ENCODE measurements around the gene PCARE.

Gene PCARE

GRCh38 chr2:29063056-29063455 is 11.3 kb downstream of the PCARE start:
- DNase-seq (ENCODE audit: low spot score), result no peak

DNA sequence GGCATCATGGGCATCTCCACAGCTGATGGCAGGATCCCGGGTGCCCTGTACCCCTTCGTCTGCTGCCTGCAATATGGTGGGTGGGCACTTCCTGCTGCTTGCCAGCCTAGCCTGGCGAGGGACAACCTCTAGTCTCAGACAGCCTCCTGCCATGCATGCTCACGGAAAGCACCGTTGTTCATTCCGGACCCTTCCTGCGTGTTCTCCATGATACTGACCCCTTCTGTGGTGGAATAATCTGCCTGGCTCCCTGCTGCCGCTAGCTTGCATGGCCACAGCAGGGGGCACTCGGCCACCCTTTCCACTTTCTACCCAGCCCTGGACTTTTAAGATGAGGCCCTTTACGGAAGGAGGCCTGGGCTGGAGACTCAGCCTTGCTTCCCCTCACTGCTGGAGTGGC is 12.0 kb downstream of the PCARE start:
- DNase-seq (ENCODE audit: low spot score), result no peak

GRCh38 chr2:29061616-29062015 is 12.7 kb downstream of the PCARE start:
- DNase-seq (ENCODE audit: low spot score), result no peak

- DNase-seq (ENCODE audit: low spot score), result no peak
Observed at GRCh38 chr2:29061176-29061575, 13.1 kb downstream of the PCARE start.

DNA sequence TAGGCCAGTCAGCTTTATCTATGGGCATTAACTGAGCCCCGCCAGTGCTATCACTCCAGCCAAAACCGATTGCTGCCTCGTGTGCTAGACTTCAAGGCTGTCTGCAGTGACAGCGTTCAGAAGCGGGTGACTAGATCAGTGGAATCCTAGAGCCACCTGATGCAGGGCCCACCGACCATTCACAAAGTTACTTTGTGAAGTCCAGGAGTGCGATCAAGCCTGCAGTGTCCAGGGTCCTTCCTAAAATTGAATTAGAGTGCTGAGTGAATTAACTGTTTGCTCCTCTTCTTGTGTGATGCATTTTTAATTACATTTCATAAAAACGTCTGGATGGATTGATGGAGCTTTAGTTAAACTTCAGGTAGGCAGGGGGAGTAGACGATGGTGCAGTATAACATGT is 13.9 kb downstream of the PCARE start:
- no peak for DNase-seq (ENCODE audit: low spot score)

DNA sequence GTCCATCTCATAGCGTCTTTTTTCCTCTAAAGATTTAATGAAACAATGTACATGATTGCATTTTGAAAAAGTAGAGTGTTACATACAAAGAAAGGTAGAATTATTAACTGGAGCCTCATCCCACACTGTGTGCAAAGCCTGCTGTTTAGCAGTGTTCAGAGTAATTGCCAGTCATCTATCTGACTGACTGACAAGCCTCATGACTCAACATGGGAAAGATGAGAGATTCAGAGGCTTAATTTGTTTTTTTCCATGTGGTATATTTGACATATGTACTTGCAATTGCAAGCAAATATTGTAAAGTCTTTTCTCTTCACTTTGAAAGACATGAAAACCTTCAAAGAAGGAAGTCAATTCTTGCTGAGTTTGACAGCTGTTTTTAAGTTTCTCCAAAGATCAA is 14.7 kb downstream of the PCARE start:
- peak; percentile 9 for DNase-seq (ENCODE audit: low spot score)

GRCh38 chr2:29057006-29057405 is 17.3 kb downstream of the PCARE start:
- no peak for DNase-seq (ENCODE audit: low spot score)

GRCh38 chr2:29056452-29056851 is 17.9 kb downstream of the PCARE start:
- DNase-seq (ENCODE audit: low spot score), result no peak

GRCh38 chr2:29055601-29056000 is 18.7 kb downstream of the PCARE start:
- DNase-seq (ENCODE audit: low spot score), result no peak

- DNase-seq (ENCODE audit: low spot score), result no peak
Observed at GRCh38 chr2:29054430-29054829, 19.9 kb downstream of the PCARE start.

GRCh38 chr2:29053670-29054400 is 20.5 kb downstream of the PCARE start:
- no peak for DNase-seq (ENCODE audit: low spot score)

DNA sequence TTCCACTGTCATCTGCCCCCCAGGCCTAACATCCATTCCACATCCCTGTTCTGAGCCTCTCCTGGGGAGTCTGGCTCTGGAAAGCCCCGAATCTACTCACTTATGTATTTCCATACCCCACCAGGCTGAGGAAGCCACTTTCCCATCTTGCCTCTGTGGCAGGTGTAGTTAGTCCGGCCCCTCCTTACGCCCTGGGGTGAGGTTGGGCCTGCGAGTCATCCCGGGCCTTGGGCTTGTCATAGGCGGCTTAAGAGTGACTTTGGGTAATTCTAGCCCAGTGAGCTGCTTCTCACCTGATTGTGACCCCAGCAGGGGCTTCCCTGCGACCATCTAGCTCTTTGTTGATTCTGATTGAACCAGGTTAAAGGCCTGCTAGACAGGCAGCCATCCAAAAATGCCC is 21.1 kb downstream of the PCARE start:
- no peak for DNase-seq (ENCODE audit: low spot score)

- DNase-seq (ENCODE audit: low spot score), result no peak
Observed at GRCh38 chr2:29052807-29053206, 21.5 kb downstream of the PCARE start.

DNA sequence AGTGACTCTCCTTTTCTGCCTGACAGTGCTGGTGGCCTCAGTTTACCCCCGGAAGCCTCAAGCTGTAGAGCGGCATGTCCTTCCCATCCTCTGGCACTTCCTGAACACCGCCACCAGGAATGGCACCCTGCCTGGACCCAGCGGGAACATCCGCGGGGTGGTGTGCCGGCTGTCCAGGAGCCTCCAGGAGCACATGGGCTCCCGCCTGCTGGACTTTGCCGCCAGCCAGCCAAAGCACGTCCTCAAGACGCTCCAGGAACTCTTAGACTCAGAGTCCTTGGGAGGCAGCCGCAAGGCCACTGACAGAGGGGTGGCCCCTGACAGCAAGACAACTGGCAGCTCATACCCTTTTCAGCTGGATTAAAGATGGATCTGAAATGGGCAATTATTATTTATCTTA is 22.6 kb downstream of the PCARE start:
- DNase-seq (ENCODE audit: low spot score), result no peak

GRCh38 chr2:29050591-29050990 is 23.7 kb downstream of the PCARE start:
- DNase-seq (ENCODE audit: low spot score), result no peak

DNA sequence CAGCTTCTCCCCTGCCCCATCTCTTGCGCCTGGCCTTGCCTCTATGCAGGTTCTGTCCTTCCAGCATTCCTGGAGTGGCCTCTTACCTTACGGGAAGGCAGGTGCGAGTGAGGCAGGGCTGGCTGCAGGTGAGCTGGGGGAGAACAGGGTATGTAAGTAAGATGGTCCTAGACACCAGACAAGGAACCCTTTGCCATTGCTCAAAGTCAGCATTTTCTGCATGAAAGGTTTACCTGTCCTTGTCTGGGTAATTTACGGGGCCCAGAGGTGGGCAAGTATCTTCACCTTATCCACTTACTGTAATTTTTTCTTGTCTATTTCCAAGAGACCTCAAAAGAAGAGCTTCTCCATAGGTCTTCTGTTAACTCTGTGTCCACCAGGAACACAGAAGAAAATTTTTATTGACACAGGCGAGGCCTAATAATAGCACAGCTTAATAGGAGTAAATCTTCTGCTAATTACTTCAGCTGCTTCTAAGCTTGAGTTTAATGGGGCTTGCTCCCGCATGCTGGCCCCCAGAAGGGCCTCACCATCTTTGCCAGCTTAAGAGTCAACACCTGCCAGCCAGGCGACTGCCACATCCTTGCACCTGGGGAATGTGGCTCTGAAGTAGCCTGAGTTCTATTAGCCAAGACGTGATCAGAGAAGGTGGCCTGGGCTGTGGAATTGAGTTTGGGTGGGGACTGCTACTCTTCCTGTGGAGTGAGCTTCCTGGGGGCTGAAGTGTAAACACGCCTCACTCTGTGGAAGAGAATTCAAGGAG is 27.1 kb downstream of the PCARE start:
- DNase-seq (ENCODE audit: low spot score), result no peak

DNA sequence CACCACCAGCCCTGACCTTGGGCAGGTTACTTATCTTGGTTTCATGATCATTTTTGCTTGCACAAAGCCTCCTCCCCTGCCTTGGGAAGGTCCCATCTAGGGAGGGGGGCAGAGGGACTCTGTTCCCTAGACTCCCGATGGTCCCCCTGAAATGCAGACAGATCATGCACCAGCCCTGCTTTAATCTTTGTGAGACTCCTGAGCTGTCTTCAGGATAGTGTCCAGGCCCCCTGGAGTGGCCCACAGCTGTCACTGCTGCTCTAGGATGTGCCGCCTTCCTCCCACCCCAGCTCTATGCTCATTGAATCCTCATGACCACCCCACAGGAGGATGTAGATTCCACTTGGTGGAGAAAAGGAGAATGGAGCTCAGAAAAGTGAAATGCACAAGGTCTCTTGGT is 28.0 kb downstream of the PCARE start:
- DNase-seq (ENCODE audit: low spot score), result no peak

GRCh38 chr2:29044459-29044858 is 29.9 kb downstream of the PCARE start:
- DNase-seq (ENCODE audit: low spot score), result no peak

DNA sequence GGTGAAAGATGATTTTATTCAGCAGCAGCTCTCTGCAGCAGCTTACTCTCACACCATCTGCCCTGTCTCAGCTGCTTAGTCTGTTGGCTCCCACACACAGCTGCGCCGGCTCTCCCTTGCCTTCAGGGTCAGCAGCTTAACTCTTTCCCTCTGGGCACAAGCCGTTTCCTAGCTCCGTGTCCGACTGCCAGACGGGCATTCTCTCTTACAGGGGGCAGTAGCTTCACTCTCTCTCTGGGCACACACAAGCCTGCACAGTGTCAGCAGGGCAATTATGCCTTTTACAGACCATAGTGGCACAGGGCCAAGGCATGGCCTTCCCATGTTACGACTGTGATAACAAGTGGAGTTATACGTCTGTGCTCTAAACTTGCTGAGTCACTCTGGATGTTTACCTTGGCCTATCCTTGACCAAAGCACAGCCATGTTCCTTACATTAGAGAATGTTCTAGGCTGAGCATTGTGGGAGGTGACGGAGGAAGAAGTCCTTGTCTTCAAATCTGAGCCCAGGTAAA is 31.7 kb downstream of the PCARE start:
- DNase-seq (ENCODE audit: low spot score), result no peak

DNA sequence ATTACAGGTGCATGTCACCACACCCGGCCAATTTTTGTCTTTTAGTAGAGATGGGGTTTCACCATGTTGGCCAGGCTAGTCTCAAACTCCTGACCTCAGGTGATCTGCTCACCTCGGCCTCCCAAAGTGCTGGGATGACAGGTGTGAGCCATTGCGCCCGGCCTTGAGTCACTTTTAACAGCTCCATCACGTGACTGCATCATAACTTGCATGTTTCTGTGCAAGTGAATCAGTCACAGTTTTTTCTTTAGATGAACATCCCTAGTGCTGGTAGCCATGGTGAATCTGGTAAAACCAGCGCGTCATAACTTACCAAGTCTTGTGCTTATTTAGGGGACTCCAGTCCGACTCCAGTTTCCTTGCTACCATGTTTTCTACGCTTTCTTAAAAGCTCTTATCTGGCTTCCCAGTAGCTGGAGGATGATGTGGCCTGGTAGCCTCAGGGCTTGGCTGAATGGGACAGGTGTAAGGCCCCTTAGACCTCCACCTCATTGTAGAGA is 33.1 kb downstream of the PCARE start:
- DNase-seq (ENCODE audit: low spot score), result no peak

DNA sequence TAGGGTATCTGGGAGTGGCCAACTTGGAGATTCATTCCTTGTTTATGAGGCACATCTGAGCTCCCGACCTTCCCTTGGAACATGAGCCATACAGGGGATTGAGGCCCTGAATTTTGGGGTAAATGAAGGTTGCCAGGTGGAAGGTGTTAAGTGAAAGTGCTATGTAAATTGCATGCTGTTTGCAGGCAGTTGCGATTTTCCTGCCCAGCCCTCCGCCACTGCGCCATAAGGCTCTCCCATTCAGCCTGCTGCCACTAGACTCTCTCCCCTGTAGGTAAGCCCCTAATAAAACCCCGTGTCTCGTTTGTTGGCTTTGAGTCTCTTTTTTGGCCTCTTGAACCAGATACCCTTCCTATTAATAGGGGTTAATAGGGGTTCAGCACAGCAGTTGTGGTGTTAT is 33.8 kb downstream of the PCARE start:
- DNase-seq (ENCODE audit: low spot score), result no peak

GRCh38 chr2:29039718-29040480 is 34.4 kb downstream of the PCARE start:
- no peak for DNase-seq (ENCODE audit: low spot score)
